ENCODE data around the gene PI4K2A.

PI4K2A gene

GRCh38 chr10:97640174-97640867 lies at the start of gene PI4K2A:
TSS of gene PI4K2A (plus strand) at chr10:97640671. CDS start at chr10:97640743, 72 bp downstream.
- peak; percentile 96 for DNase-seq

GRCh38 chr10:97590748-97591495 lies 49.5 kb upstream of the PI4K2A start:
- DNase-seq = no peak

GRCh38 chr10:97593421-97593820 lies 47.0 kb upstream of the PI4K2A start:
- DNase-seq = no peak

- no peak for DNase-seq
These were observed 44.1 kb upstream of the PI4K2A start for GRCh38 chr10:97596101-97597082.

- no peak for DNase-seq
These were observed 42.7 kb upstream of the PI4K2A start for GRCh38 chr10:97597778-97598177.

GRCh38 chr10:97598407-97599271 lies 41.8 kb upstream of the PI4K2A start:
- DNase-seq = no peak

GRCh38 chr10:97599272-97599619 lies 41.2 kb upstream of the PI4K2A start:
- DNase-seq = no peak

GRCh38 chr10:97600616-97601015 lies 39.9 kb upstream of the PI4K2A start:
- DNase-seq = no peak

- no peak for DNase-seq
These were observed 38.9 kb upstream of the PI4K2A start for GRCh38 chr10:97601268-97602215.

- DNase-seq = no peak
These were observed 33.3 kb upstream of the PI4K2A start for GRCh38 chr10:97607095-97607636.

- DNase-seq = no peak
These were observed 31.4 kb upstream of the PI4K2A start for GRCh38 chr10:97608991-97609561.

- DNase-seq = no peak
These were observed 29.0 kb upstream of the PI4K2A start for GRCh38 chr10:97611473-97611872.

- peak; percentile 36 for DNase-seq
These were observed 28.1 kb upstream of the PI4K2A start for GRCh38 chr10:97612386-97612785.

- DNase-seq = no peak
These were observed 22.2 kb upstream of the PI4K2A start for GRCh38 chr10:97618285-97618684.

- no peak for DNase-seq
These were observed 21.7 kb upstream of the PI4K2A start for GRCh38 chr10:97618733-97619132.

GRCh38 chr10:97623277-97623676 lies 17.2 kb upstream of the PI4K2A start:
- no peak for DNase-seq

- no peak for DNase-seq
These were observed 12.7 kb upstream of the PI4K2A start for GRCh38 chr10:97627731-97628130.

- DNase-seq = no peak
These were observed 12.2 kb upstream of the PI4K2A start for GRCh38 chr10:97628228-97628627.

GRCh38 chr10:97629289-97629688 lies 11.2 kb upstream of the PI4K2A start:
- DNase-seq = no peak

GRCh38 chr10:97631098-97631497 lies 9.4 kb upstream of the PI4K2A start:
- DNase-seq = no peak
